GM03348 (cell line): ENCODE results near the gene ELAVL2.
A peak's percentile ranks its signal among the peaks of the same experiment; 100 is the strongest.

ENCODE experiments used
- DNase-seq: peaks from one replicate; pipeline ENCODE4 v3.0.0; 2012; ENCODE audit warnings: low spot score

Gene ELAVL2

DNA sequence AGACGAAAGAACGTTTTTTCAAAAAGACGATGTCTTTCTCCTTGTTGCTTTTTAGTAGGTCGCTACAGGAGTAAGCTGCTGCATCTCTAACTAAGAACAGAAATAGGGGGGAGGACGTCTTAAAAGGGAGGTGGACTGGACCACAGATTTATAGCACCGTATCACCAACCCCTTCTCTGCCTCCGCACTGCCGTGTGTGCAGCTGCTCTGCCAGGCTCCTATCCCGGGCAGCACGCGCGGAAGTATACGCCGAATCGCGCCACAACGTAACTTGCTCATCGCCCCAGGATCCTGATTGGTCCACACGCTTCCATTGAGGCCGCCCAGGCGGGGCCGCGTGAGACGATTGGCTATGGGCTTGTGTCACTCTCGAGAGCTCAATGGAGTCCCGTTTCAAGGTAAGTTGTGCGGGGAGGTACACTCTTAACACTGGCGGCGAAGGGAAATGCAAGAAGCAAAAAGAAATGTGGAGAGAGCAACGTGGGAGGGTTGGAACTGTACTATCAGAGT is at the start of gene ELAVL2:
TSS of gene ELAVL2 (minus strand) at position 121 of the 510 bp plus-strand sequence. CDS start 64,006 bp downstream, outside the sequence.
- peak; percentile 90 for DNase-seq

DNA sequence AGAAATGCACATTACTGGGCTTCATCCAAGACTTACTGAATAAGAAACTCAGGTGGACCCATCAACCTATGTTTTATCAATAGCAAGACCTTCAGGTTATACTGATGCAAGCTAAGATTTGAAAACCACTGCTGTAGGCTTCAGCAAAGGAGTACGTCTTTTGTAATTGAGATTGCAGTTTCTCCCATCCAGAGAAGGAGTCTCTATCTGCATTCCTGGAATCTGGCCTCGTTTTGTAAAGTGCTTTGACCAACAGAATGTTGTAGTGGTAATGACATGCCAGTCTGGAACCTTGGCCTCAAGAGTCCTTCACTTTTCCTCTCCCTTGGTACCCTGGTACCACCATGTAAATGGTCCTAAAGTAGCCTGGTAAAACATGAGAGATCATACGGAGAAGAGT is 32.2 kb upstream of the ELAVL2 start:
- DNase-seq = no peak

DNA sequence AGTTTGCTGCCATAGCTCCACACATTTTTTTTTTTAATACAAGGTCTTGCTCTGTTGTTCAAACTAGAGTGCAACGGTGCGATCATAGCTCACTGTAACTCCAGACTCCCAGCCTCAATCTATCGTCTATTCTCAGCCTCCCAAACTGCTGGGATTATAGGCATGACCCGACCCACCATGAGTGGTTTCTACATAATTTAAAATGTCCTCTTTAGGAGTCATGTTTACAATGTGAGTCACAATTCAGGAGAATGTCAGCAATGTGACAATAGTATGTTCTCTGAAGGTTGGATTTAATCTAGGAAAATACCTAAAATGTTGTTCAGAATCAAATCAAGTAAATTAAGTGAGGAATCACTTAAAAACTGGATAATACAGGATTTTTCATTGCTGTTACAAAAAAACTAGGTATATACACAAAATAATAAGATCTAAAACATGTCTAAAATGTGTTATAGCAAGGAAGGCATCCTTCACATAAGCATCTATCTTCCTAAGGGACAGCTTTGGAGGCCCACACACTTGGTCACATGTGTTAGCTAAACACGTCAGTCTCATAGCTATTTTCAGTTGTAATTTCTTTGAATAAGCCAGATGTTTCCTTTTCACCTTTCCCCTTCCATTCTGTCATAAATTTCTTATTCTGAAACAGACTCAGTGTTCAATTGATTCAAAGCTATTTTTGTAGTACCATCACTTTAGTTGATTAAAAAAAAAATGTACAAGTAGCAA is 30.0 kb upstream of the ELAVL2 start:
- no peak for DNase-seq

DNA sequence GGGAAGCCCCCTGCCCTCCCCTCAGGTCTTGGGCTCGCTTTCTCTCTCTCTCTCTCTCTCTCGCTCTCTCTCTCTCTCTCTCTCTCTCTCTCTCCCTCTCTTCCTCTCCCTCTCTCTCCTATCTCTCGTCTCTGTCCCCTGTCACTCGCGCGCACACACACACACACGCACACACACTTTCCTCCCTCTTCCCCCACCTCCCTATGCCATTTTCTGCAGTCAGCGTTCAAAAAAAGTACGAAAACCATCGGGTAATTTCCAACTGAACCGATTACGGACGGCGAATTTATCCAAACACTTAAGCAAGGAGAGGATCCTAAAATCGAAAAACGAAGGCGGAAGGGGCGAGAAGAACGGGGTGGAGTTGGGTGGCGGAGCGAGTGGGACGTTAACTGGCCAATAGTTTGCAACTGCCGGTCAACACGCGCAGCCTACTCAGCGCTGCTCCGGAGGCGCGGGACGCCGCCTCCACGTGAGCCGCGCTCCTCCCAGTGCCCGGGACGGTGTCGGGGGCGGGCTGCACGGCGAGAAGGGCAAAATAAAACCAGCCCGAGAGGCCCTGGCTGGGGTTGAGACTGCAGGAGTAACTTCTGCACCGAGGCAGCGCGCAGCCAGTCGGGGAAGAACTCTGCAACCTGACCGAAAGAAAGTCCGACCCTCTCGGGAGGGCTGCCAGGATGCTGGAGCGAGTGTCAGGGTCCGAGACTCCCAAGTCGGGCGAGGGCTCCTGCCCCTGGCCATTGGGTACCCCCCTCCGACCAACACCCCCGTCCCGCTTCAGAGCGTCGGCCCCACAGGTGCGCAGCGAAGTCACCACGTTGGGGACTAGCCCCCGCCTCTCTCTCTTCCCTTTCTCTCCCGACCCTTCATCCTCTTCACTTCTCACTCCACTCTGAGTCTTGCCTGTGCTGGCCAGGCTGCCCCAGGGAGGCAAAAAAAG is 24.9 kb upstream of the ELAVL2 start:
- peak; percentile 35 for DNase-seq

DNA sequence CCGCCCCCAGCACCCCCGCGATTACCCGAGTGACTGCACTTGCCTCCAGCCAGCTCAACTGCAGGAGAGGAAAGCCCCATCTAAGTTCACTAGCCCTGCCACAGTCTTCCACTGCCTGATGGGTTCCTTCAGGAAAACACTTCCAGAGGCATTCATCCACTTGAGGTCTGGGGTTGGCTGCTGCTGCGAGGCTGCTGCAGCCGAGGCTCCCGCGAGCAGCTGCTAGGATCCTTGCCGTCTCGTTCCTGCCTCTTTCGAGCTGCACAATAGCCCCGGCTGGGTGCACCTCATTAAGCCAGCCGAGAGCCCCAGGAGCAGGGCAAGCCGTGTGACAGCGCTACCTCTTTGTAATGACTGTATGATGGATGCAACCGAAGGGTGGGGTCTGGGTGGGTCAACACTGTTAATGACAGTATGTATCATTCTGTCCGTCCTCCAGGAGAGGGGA is 24.2 kb upstream of the ELAVL2 start:
- DNase-seq = no peak

DNA sequence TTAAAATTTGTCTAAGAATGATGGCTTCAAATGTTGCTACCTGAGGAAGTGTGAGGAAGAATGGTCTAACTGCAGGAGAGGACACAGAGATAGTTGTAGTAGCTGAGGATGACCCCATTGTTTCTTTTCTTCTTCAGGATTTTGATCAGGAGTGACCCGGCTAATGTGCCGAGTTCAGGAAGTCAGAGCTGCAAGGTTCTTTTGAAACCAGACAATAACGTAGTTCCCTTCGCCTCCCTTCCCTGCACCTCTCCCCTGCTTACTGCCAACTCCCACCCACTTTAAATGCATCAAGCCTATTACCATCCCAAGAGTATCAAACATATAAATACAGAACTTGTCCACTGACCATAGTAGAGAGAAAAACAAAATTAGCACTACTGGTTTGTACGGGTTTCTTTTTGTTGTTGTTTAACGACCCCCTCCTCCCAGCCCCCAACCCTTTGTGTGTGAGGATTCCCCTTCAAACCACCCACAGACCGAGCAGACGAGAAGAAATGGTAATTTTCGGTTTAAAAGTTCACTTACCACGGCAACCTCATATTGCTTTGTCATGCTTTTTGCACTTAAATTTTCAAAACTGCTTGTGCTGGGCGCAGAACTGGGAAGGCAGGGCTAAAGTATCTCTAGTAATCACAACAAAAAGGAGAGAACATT is 23.5 kb upstream of the ELAVL2 start:
- DNase-seq = no peak

DNA sequence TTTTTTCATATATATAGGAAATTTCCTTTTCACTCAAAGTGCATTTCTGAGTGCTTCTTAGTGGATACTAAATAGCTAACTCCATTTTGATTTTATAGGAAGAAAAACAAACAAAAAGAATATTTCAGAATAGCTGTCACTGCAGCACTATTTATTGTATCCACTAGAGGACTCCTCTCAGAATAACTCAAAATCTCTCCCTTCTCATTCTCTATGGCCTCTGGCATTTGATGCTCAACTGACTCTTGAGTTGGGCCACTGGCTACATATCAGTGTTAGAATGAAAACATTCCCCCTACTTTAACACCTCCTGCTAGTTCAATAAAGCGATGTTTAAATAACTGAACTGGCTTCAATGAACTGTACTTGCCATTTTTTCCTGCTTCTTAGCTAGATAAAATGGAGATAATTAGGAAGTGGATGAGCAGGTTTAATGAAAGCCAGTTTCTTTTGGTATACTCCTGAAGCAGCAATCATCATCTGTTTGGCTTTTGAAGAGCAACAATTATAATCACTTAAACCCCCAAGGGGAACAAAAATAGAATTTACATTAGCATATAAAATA is 16.6 kb upstream of the ELAVL2 start:
- no peak for DNase-seq

DNA sequence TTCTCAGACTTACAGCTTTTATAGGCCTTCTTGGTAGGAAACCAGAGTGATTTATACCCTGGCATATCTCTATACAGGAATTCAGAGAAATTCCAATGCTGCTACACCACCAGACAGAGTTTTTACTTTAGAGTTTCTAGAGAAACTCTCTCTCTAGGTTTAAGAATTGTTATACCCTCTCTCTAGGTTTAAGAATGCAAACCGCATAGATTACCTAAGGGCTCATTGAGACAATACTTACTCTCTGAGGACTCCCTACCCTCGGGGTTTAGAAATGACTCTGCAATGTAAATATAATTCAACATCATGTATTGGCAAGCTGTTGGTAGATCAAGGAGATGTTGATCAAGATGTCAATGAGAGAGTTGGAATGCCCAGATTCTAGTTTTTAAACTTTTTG is 15.3 kb upstream of the ELAVL2 start:
- DNase-seq = no peak

DNA sequence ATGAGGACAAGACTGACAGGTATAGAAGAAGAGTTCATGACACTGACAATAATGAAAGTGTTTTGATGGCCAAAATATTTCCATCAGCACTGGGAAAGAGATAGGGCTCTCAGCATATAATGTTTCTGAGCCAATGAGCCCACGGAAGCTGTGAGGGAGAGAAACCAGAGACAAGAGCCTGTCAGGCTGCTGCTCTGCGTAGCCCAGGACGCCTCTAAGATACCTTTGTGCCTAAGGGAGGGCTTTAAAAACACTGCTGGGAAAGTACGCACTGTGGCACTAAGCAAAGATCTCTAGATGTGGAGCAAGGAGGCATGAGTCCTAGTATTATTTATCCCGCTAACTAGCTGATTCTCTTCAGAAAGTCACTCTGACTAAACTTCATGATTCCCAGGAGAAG is 11.0 kb upstream of the ELAVL2 start:
- no peak for DNase-seq

DNA sequence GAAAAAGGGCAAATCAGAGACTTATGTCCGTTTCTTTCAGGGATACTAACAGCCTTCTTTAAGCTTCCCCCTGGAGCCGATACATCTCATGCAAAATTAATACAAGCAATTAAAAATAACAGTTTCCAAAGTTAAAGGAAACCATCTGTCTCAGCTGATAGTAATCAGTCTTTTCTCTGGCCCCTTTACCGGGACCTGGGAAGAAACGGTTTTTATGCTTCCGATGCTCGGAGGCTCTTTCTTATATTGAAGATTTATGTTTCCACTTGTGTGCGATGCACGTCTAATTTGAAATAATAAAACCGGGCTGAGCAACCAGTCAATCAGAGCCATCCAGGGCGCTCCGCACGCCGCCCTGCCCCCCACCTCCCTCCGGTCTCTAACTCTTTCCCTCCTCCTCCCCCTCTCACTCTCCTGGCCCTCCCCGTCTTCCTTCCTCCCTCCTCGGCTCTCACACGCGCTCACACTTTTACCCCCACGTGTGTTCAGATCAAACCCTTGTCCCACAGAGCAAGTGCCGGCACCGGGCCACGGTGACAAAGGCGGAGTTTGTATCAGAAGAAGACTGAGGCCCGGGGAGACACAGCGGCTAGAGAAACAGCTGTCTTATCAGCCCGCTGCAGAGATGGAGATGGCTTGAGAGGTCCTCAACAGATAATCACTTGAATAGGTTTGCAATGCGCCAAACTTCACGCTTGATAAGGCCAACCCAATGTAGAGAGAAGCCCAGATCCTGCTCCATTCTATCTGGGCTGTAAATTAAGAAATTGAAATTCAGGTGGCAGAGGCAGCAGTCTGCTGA is 5.1 kb upstream of the ELAVL2 start:
- no peak for DNase-seq

DNA sequence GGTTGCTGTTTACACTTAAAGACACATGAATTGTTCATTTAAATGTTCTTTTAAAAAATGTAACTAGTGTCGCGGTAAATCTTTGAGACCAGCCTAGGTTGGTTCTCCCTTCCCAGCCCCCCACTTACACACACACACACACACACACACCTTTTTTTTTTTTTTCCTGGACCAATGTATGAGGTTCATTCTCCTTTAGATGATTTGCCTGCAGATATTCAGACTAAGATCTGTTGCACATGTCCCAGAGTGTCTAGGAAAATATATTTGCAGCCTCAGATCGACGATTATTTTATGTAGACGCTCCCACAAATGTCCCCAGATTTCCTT is 4.4 kb upstream of the ELAVL2 start:
- DNase-seq = no peak

DNA sequence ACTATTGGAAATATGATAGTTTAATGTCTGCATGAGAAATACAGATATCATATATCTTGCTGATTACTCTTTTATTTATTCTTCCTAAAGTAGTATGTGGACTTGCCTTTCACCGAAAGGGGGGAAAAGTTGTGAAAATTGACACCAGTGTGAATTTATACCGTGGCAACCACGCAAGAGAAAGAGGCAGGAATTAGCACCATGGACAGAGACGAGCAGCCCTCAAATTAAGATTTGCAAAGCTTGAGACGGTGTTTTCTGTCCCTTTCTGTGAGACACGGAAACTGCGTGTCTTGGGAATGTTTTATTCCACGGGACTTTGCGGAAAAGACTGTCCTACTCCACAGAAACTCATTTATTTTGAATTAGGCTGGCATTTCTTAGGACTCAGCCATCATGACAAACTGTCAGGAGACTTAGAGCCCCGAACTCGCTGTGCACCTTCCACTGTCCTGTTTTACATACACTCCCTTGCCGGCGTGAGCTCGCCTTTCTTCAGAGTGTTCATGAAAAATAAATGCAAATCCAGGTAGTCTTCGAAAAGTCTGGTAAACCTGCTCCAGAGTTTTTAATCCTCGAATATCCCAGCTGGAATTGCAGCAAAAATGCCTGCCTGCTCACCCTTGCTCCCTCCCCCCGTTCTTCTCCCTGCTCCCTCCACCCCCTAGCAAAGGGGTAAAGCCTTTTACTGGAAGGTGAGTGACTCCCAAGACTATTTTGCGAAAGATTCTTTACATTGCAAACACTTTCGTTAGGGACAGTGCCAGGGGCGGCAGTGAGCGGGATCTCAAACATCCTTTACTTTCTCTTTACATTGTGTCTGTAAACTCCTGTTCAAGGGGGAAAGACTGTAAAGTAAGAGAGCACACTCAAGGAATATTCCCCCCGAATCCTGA is 3.8 kb upstream of the ELAVL2 start:
- DNase-seq = no peak

DNA sequence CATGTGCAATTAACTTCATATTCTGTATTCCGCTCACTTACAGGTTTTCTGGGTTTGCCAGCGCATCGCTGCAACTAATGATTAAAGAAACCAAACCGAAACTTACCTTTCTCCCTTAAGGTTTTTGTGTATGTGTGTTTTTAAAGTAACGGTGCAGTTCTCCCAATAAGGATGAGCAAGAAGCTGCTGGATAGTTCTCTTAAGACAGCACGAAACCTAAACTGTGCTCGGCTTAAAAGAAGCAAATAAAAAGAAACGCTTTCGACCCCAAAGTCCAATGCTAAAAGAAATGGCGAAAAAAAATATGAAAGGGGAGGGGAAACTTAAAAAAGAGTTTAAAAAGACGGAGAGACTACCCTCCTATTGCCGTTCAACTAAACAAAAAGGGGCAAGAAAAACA is 340 bp downstream of the ELAVL2 start:
- DNase-seq = no peak

DNA sequence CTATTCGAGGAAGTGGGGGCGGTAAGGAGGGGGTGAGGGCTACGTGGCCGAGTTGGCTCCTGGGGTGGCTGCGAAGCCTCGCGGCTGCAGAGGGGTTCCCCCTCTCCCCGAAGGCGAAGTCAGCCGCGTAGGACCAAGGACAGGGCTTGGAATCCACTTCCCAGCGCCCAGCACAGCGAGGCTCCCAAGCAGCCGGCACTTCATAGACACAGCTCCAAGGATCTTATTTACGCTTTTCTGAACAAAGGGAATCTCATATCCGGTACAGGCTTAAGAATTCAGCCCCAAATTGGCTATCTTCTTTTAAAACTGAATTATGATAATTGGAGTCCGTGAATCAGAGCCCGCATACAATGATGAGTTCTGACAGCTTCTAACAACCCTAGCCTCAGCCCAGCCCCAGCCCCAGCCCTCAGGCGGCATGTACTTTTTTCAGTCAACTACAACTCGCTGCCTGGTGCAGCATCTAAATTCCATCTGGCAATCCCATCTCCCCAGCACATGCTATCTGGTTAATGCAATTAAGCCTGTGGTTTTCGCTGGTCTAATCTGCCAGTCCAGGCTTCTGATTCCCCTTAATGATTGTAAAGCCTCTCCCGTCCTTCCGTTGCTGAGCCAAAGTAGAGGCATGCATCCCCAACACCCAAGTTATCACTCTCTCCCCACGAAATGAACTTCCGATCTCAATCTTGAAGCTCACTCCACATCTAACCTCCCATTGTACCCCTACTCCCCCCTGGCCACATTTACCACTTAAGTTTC is 1.0 kb downstream of the ELAVL2 start:
- peak; percentile 18 for DNase-seq

DNA sequence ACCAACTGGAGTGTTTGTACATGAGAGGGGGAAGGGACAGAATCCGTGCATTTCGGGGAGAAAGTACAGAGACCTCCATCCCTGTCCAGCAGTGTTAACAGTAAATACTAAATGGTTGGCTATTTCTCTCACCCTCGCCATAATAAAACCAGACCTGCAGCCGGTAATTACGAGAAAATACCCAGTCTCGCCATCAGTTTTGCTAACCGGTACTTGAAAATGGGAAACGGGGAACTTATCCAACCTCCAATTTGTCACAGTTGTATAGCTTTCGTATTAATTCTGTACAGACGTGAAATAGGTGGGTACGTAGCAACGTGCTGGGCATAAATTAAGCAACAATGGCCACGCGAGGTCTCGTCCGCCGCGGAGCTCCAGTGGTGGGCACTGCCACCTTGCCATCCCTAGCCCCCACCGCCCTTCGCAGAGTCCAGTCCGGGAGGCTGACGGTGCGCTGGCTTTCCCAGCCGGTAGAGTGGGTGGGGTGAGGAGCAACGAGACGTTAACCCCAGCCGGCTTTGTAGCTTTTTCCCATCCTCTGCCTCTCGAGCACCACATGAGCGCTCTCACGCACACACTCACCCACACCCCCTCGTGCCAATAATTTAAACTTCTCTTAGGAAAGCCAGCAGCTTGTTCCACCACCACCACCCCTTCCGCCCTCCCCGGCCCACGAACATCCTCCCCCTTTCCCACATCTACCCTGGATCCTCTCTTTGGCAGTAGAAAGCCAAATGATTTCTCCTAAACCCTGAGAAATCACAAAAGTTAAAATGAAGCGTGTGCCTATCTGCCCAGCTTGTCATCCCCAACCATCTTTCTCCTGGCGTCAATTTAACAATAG is 1.8 kb downstream of the ELAVL2 start:
- no peak for DNase-seq

DNA sequence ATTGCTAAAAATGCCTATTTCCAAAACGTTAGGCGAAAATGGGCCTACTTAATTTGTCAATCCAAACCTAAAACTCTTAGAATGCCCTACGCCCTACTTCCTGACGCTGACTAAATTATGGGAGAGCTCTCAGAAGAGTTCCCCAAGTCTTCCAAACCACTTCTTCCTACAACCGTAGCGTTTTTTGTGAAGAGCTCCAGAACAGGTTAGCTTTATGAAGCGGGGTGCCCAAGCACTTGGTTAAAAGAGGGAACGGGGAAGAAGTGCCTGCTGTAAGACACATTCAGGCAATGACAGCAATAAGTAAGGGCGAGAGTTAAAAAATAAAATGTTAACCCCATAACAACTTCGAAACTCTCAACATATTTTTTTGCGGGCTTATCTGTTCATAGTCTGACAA is 2.8 kb downstream of the ELAVL2 start:
- DNase-seq = no peak

DNA sequence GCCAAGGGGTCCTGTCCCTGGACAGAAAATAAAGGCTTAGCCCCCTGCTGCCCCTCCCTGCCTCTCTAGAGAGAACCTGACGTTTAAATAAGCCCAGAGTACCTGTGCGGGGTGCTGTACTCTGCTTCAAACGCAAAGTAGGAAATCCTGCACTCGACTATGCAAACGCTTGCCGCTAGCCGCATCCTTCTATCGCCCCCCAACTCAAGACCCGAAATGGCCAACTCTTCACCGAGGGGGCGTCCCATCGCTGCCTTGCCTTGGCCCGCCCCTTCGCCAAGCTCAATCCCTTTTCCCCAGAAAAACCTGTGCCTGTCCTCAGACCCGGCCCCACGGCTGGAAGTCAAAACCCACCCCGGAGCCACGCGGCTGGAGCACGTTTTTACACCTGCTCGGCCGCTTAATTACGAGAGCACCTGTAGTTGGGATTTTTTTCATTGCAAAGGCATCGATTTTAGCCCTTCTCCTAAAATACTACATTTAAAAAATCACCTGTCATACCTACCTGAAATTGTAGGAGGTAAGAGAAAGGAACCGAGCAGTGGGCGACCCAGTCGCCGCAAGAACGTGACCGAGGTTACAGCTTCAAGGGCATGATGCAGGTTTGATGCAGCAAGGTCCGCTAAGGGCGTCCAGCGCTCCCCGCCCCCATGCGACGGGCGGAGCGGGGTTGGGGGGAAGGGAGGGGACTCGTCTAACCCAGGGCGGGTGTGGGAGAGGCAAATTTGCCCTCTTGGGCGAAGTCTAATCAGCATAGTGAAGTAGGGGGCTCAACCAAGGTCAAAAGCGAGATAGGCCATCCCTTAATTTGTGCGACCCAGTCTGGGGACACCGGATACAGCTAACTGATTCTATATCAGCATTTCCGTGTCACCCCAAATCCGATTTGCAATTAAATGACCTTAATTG is 3.5 kb downstream of the ELAVL2 start:
- DNase-seq = no peak
